Measurements from ENCODE around the gene CAMTA1.
"Not testable (repeated sequence)": the region's sequence is repeated elsewhere in the genome, so short reads cannot be mapped to it uniquely, and the experiment has no call there.

Gene CAMTA1

DNA sequence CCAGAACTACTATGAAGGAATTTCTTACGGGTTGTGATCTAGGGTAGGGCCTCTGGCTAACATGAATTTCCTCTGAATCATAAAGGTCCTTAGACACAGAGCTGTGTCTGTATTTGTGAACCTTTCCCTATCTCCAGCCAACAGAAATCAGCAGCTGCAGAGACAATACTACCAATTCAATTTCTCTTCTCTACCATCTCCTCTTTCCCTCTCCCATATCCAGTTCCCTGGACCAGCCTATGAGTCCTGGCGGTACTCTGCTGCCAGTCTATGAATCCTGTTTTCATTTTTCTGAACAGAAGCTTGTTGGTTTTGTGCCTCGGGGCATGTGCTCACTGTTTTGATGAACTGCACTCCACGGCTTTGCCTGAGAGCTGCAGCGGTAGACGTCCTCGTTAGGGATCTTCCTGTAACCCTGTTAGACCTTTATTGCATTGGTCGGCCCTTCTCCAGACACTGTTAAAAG, 527.9 kb downstream of the CAMTA1 start:
- ATAC-seq (no peak), DNase-seq (no peak)

DNA sequence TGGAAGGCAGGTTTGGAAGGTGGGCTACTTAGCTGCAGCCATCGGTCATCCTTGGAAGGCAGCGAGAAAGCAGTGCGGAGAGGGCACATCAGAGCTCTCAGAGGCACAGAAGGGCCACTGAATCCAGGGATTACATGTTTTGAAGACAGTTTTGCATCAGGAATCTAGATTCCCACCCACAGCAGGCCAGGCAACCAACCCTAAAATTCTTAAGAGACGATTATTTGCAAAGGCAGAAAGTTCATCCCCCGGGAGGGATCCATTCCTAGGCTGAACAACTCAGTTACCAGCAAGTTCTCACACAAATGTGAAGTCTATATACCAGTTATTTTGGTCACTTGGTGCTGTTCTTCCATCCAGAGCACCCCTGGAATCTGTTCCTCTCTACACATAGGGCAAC, 528.6 kb downstream of the CAMTA1 start:
- DNase-seq = no peak
- ATAC-seq = no peak

DNA sequence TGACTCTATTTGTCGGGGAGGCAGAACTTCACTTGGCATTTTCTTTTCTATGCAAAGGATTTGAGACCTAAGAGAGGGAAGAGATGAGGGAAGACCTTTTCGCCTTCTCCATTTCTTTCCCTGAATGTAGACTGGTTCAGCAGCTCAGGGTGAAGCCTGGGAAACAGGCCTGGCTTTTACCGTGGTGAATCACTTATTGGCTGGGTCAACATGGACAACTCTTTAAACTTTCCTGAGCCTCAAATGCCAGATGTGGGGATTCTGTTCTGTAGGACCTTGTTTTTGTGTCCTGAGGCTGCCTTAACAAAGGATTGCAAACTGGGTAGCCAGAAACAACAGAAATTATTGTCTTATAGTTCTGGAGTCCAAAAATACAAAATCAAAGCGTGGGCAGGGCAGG, 530.1 kb downstream of the CAMTA1 start:
- no peak for ATAC-seq
- no peak for DNase-seq

GRCh38 chr1:7315946-7316345, 530.7 kb downstream of the CAMTA1 start:
- ATAC-seq = no peak
- DNase-seq = no peak

DNA sequence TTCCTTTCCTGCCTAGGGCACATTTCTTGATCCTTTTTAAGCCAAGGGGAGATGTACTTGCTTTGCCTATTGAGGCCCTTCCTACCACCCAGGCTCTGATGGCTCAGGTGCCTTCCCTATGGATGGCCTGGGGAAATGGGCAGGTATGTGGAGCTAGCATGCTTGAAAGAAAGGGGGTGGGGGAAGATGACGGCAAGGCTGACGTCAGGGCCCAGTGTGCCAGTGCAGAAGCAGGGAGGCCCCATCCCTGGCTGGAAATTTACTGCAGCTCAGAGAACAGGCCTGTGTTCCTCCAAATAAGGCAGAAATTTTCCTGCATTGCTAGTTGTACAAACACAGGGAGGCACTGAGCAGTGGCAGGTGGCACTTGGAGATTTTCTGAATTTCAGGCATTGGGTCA, 532.6 kb downstream of the CAMTA1 start:
- ATAC-seq = no peak

GRCh38 chr1:7319196-7319595, 533.9 kb downstream of the CAMTA1 start:
- DNase-seq (no peak), ATAC-seq (no peak)

More for the DNA sequence above, 532.6 kb downstream of the CAMTA1 start:
- no peak for DNase-seq

GRCh38 chr1:7320661-7321060, 535.4 kb downstream of the CAMTA1 start:
- ATAC-seq (no peak), DNase-seq (no peak)

DNA sequence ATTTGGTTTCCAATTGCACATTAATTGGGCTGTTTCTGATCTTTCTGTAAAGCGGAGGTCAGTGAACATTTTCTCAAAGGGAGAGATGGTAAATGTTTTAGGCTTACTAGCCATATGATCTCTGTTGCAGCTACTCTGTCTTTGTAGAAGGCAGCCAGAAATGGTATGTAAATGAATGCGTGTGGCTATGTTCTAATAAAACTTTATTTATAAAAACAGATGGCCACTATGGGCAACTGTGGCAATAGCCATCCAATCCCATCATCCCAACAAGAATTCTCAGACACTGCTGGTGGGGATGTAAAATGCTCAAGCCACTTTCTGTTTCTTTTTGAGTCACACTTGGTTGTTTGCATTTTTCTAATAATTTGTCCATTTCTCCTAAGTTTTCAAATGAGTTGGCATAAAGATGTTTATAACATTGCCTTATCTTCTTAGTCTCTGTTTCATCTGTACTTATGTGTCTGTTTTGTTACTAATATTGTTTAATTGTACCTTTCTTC, 537.1 kb downstream of the CAMTA1 start:
- DNase-seq (no peak), ATAC-seq (no peak)

DNA sequence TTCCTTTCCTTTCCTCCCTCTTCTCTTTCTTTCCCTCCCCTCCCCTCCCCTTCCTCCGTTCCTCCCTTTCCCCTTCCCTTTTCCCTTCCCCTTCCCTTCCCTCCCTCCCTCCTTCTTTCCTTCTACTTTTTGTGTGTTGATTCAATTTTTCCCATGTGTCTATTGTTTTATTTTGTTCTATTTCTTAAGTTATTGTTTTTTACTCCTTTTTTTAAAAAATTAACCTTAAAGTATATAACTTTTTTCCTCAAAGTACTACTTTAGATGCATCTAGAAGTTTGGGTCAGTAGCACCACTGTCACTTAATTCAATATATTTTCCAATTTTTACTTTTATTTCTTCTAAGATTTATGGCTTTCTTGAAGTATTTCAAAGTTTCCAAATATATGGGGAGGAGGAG, 537.7 kb downstream of the CAMTA1 start:
- ATAC-seq (no peak), DNase-seq (no peak)

- ATAC-seq (no peak), DNase-seq (no peak)
Observed at GRCh38 chr1:7325254-7325653, 540.0 kb downstream of the CAMTA1 start.

GRCh38 chr1:7326366-7326765, 541.1 kb downstream of the CAMTA1 start:
- DNase-seq = no peak
- no peak for ATAC-seq

- no peak for DNase-seq
- no peak for ATAC-seq
Observed at GRCh38 chr1:7327849-7328248, 542.6 kb downstream of the CAMTA1 start.

DNA sequence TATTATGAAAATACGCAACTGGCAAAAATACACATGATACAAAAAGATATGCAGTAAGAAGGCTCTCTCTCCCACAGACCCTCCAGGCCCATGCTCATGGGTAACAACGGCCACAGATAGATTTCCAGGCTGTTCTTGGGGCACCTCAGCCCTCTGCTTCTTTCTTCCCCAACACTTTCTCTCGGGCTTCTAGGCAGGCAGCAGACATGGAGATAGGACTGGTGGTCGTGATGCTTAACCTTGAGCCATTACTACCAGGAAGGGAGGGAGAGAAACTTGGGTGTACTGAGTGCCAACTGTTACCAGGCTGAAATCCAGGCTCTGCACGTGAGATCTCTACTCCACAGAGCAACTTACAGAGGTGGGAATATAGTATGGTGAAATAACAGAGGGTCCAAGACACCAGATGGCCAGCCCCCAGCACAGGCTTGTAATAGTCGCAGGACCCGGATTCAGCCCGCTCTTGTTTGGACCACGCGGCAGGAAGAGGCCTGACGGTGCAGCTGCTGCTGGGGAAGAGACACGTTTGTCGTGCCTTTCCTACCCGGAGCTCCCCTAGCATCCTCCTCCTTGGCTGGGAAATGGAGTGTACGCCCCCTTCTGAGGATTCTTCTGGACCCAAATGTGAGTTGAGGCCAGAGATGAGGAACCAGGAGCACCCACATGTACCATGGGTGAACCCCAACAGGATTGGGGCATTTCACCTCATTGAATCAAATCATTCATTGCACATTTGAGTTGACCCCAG, 544.8 kb downstream of the CAMTA1 start:
- ATAC-seq = no peak
- no peak for DNase-seq

DNA sequence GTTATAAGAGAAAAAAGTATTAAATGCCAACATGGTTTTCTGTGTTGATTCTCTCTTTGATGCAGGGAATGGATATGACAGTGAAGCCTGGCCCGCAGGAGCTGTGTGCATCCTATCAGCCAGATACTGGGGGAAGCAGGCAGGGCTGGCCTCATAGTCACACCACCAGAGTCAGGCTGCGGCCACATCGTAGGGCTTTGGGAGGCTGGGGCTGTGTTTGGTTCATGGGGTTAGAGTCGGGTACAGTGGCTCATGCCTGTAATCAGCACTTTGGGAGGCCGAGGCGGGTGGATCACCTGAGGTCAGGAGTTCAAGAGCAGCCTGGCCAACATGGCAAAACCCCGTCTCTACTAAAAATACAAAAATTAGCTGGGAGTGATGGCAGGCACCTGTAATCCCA, 545.5 kb downstream of the CAMTA1 start:
- ATAC-seq, DNase-seq: not testable (repeated sequence)

DNA sequence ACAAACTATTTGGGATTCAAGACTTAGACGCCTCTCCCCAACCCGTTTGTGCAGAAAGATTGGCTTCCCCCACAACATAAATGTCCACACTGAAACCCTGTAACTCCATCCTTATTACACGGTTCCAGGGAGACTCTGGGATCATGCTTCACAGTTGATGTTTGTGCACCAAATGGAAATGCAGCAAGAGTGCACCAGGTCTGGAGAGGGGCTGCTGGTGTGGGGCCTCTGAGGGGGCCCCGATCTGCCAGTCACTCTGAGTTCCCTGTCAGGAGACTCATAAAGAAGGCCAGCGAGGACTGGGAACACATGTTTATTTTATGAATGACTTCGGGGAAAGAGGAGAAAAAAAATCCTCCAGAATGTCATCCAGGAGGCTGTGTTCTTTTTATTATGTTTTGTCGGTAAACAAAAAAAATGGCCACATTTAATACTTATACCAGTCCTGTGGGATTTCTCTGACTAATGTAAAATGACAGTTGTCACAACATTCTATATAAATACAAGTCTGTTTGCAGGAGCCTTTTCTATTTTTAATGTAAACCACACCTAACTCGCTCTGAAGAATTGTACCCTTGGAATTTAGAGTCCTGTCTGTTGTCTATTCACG, 546.8 kb downstream of the CAMTA1 start:
- DNase-seq (no peak), ATAC-seq (no peak)

DNA sequence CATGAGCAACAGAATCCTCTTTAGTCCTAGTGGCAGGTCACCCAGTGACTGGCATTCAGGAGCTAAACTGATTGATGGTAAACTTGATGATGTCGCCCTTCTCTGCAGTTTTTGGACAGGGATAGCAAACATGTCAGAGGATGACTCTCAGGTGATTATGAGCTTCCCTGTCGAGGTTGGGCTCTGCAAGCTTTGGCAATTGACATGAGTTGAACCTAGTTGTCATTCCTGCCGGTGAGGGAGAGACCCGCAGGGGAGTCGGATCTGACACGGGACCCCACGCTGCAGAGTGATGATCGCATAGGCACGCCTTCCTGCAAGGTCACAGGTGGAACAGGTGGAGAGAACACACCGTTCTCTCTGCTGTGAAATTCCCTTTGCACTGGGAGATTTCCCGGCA, 547.8 kb downstream of the CAMTA1 start:
- DNase-seq = no peak
- ATAC-seq = no peak

DNA sequence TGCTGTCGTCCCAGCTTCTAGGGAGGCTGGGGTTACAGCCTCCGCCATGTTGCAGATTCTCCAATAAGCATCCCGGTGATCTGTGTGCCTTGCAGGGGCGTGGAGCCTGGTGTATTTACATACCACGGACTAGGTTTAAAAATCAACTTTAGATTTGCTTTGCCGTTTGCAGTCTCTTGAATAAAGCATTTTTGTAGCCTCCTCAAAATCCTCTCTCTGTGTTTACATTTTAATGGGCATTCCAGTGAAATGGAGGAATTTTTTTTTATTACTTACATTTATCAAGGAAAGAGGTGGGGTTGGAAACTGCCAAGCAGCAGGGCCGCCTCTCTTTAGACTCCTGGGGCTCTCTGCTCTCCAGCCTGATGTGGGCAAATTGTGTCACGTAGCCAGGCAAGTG, 548.4 kb downstream of the CAMTA1 start:
- ATAC-seq (no peak), DNase-seq (no peak)

GRCh38 chr1:7334475-7335035, 549.3 kb downstream of the CAMTA1 start:
- ATAC-seq = no peak

DNA sequence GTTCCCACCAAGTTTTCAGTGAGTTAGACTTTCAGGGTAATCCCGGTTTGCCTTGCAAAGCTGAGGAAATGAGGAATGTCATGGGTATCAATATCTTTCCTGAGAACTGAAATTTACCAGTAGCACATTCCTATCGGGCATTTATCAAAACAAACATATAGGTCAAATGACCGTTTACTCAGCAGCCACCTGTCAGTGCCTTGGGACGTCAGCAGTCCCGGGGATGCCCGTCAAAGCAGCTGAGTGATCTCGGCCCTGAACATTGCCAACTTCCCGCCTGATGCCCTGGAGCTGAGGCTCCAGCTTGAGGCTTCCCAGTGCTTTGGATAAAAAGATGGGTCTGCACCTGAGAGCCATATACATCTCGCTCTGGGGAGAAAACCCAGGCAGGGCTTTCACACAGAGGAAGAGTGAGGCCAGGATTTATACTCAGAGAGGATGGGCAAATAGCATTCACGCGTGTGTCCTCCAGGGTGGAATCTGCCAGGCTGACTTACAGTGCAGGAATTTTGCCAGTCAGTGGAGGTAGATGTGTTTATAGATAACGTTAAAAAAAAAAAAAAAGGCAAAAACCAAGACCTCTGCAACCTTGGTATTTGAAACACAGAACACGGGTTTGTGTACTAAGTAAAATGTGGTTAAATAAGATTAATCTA, 550.1 kb downstream of the CAMTA1 start:
- no peak for DNase-seq
- no peak for ATAC-seq

More at GRCh38 chr1:7334475-7335035, 549.3 kb downstream of the CAMTA1 start:
- DNase-seq = no peak

- ATAC-seq = no peak
- no peak for DNase-seq
Observed at GRCh38 chr1:7338439-7338838, 553.2 kb downstream of the CAMTA1 start.

DNA sequence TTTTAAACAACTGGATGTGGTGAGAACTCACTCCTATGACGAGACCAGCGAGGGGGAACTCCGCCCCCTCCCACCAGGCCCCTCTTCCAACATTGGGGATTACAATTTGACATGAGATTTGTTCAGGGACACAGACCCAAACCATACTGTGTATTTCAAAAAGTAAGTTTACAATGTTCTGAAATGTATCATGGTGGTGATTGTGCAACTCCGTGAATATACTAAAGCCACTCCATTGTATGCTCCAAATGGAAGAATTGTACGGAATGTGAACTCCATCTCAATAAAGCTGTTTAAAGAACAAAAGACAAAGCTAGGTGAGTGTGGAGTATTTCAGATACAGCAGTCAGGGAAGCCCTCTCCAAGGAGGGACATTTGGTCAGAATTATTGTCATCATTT, 553.8 kb downstream of the CAMTA1 start:
- no peak for DNase-seq
- no peak for ATAC-seq

DNA sequence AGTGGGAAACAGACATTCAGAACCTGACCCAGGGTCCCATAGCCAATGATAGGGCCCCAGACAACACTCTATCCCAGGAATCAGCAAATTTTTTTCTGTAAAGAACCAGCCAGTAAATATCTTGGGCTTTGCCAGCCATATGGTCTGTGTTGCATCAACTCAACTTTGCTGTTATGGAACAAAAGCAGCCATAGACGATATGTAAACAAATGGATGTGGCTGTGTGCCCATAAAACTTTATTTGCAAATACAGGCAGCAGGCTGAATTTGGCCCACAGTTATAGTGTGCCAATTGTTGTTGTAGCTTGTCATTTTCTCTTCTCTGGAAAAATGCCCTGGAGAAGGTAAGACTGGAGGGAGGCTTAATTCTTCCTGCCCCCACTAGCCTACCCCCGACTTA, 554.7 kb downstream of the CAMTA1 start:
- ATAC-seq (no peak), DNase-seq (no peak)
